Mucosa of rectum (tissue), 2 donors: ENCODE data around the gene TACC3.

Experiments used
- H3K27ac ChIP-seq, 2 donors: one replicate each; pipeline ENCODE4 v1.7.0; 2013; ENCODE audit warnings: inconsistent platforms in 2 of 2, low read depth in 2 of 2, low read length in 2 of 2
- H3K27me3 ChIP-seq, 2 donors: one replicate each; pipeline ENCODE4 v1.7.0; 2013; ENCODE audit warnings: low read length in 2 of 2; ENCODE audit not compliant: control insufficient read depth in 2 of 2, insufficient read depth in 2 of 2
- H3K36me3 ChIP-seq, 2 donors: one replicate each; pipeline ENCODE4 v1.7.0; 2013; ENCODE audit warnings: low read length in 2 of 2; ENCODE audit not compliant: control insufficient read depth in 2 of 2, insufficient read depth in 2 of 2
- H3K4me1 ChIP-seq, 2 donors: one replicate each; pipeline ENCODE4 v1.7.0; 2013; ENCODE audit warnings: low read length in 2 of 2, mild to moderate bottlenecking in 1 of 2; ENCODE audit not compliant: control insufficient read depth in 2 of 2, insufficient read depth in 2 of 2
- H3K4me3 ChIP-seq, 2 donors: one replicate each; pipeline ENCODE4 v1.7.0; 2013; ENCODE audit warnings: low read length in 2 of 2
- H3K9ac ChIP-seq, 2 donors: one replicate each; pipeline ENCODE4 v1.7.0; 2013; ENCODE audit warnings: low read length in 2 of 2, low read depth in 1 of 2, mild to moderate bottlenecking in 1 of 2
- H3K9me3 ChIP-seq, 2 donors: one replicate each; pipeline ENCODE4 v1.7.0; 2013; ENCODE audit warnings: low read length in 2 of 2; ENCODE audit not compliant: control insufficient read depth in 2 of 2
- donor health status: healthy.
- donor health status: Normal muscosa, but diverticular disease.

The TACC3 gene

GRCh38 chr4:1773754-1774153 lies 52.4 kb downstream of the TACC3 start:
- Histone ChIP-seq H3K27me3 (peaks cover 3 to 25% of the 10 kb centered on the region in 2 donors), H3K4me1 (no peaks in the 10 kb centered on the region), H3K36me3 (no peaks in the 10 kb centered on the region), H3K9ac (no peak overlapping the region), H3K27ac (no peak overlapping the region), H3K4me3 (no peak overlapping the region), H3K9me3 (no peaks in the 10 kb centered on the region)

GRCh38 chr4:1775731-1776500 lies 54.6 kb downstream of the TACC3 start:
- no peak overlapping the region for H3K27ac ChIP-seq
- no peaks in the 10 kb centered on the region for H3K4me1 ChIP-seq
- peaks cover under 1 to 10% of the 10 kb centered on the region in 2 donors for H3K27me3 ChIP-seq
- H3K4me3 ChIP-seq, result no peak overlapping the region
- no peaks in the 10 kb centered on the region for H3K9me3 ChIP-seq
- H3K9ac ChIP-seq, result no peak overlapping the region
- no peaks in the 10 kb centered on the region for H3K36me3 ChIP-seq

- Histone ChIP-seq H3K36me3 (no peaks in the 10 kb centered on the region), H3K9ac (no peak overlapping the region), H3K4me3 (no peak overlapping the region), H3K27ac (no peak overlapping the region), H3K9me3 (no peaks in the 10 kb centered on the region), H3K27me3 (peaks cover 0 to 6% of the 10 kb centered on the region in 2 donors), H3K4me1 (no peaks in the 10 kb centered on the region)
Measured at GRCh38 chr4:1776521-1777161, 55.3 kb downstream of the TACC3 start.

DNA sequence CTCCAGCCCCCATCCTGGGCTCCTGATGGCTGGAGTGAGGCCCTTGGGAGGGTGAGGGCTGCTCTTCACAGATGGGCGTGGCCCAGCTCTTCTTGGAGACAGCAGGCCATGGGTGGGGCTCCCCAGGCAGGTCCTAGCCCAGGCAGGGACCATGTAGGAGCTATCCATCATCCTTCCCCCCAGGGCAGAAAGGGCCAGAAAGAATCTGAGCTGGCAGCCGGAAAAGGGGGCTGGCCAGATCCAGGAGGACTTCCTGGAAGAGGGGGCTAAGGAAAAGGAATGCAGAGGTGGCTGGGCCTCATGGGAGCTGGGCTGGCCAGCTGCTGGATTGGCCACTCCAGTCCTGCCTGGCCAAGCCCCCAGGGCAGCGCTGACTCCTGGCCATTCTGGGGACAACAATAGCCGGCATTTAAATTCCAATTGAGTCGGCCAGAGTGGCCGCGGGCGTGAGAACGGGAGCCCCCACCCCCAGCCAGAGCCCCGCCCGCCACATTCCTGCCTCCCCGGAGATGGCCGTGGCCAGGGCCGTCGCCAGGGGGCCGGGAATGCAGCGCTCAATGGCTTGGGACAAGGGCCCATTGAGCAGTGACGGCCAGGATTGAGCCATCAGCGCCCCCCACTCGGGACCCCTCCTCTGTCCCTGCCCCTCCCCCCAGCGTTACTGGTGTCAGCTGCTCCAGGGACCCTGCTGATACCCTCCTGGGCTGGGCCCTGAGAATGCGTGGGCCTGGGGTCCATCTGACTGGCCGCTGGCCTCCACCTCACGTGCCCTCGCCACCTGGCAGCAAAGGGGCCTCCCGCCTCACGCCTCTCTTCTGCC lies 56.7 kb downstream of the TACC3 start:
- H3K27ac ChIP-seq, result no peak overlapping the region
- no peak overlapping the region for H3K9ac ChIP-seq
- no peak overlapping the region for H3K4me3 ChIP-seq
- no peaks in the 10 kb centered on the region for H3K36me3 ChIP-seq
- H3K4me1 ChIP-seq, result no peaks in the 10 kb centered on the region
- no peaks in the 10 kb centered on the region for H3K9me3 ChIP-seq
- H3K27me3 ChIP-seq, result peaks cover 0 to 6% of the 10 kb centered on the region in 2 donors

DNA sequence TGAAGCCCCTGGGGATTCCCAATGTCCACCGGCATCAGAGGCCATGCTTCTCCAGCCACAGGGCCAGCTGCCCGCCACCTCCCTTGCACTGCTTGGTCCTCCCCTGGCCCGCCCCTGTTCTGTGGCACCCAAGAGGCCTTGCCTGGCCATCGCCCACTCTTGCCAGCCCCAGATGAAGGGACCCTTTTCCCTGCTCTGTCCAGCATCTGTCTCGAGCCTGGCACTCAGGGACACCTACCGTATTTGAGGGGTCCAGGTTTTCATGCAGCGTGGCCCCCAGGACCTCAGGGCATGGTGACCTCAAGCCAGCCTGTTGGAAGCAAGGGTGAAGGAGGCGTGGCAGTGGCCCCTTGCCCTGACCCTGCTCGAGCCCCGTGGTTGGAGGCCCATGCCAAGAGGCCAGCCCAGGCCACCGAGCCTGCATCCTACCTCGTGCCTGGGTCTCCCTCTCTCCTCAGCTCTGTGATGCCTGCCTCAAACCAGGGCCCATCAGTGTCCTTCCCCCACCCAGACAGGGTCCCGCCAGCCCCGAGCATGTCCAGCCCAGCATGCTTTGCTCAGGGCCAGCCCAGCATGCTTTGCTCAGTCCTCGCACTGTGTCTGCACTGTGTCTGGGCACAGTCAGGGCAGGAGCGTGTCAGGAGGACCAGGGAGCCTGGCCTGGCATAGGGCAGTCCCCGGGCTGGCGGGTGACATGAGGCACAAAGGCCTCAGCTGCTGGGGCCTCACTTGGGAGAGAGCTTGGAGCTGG lies 57.5 kb downstream of the TACC3 start:
- Histone ChIP-seq H3K4me3 (no peak overlapping the region), H3K9me3 (no peaks in the 10 kb centered on the region), H3K4me1 (no peaks in the 10 kb centered on the region), H3K9ac (no peak overlapping the region), H3K36me3 (no peaks in the 10 kb centered on the region), H3K27me3 (peaks cover 0 to 5% of the 10 kb centered on the region in 2 donors), H3K27ac (no peak overlapping the region)

- H3K36me3 ChIP-seq, result no peaks in the 10 kb centered on the region
- no peak overlapping the region for H3K9ac ChIP-seq
- no peaks in the 10 kb centered on the region for H3K9me3 ChIP-seq
- H3K4me1 ChIP-seq, result no peaks in the 10 kb centered on the region
- no peak overlapping the region for H3K4me3 ChIP-seq
- H3K27ac ChIP-seq, result no peak overlapping the region
- no peaks in the 10 kb centered on the region for H3K27me3 ChIP-seq
Measured at GRCh38 chr4:1779588-1780382, 58.5 kb downstream of the TACC3 start.

- Histone ChIP-seq H3K4me3 (no peak overlapping the region), H3K27ac (no peak overlapping the region), H3K9me3 (no peaks in the 10 kb centered on the region), H3K36me3 (no peaks in the 10 kb centered on the region), H3K4me1 (peaks cover 0 to 5% of the 10 kb centered on the region in 2 donors), H3K27me3 (no peaks in the 10 kb centered on the region), H3K9ac (no peak overlapping the region)
Measured at GRCh38 chr4:1780435-1780834, 59.1 kb downstream of the TACC3 start.

DNA sequence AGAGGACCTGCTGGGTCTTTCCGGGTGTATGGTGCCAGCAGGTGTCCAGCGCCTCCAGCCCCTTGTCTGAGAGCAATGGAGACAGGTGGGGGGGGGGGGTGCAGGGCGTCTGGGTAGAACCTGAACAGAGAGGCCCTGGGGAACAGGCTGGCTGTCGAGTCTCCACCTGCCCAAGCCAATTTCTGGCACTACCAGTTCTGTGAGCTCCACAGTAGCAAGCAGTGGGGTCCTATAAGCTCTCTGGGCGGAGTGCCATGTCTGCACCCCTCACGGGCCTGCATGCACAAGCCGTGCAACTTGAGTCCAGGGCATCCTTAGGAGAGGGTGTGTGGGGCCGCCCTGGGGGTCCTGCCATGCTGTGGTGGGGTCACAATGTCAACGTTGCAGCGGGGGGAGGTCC lies 61.7 kb downstream of the TACC3 start:
- H3K9me3 ChIP-seq, result no peaks in the 10 kb centered on the region
- H3K27me3 ChIP-seq, result peaks cover 0 to 3% of the 10 kb centered on the region in 2 donors
- no peak overlapping the region for H3K9ac ChIP-seq
- H3K36me3 ChIP-seq, result no peaks in the 10 kb centered on the region
- no peak overlapping the region for H3K27ac ChIP-seq
- H3K4me3 ChIP-seq, result no peak overlapping the region
- H3K4me1 ChIP-seq, result peaks cover 0 to 5% of the 10 kb centered on the region in 2 donors

- no peak overlapping the region for H3K4me3 ChIP-seq
- no peaks in the 10 kb centered on the region for H3K9me3 ChIP-seq
- H3K27me3 ChIP-seq, result peaks cover 0 to 3% of the 10 kb centered on the region in 2 donors
- no peaks in the 10 kb centered on the region for H3K36me3 ChIP-seq
- H3K4me1 ChIP-seq, result peaks cover 0 to 5% of the 10 kb centered on the region in 2 donors
- no peak overlapping the region for H3K9ac ChIP-seq
- no peak overlapping the region for H3K27ac ChIP-seq
Measured at GRCh38 chr4:1783970-1784369, 62.6 kb downstream of the TACC3 start.
